ENCODE data around the gene NPAS3.

DNA sequence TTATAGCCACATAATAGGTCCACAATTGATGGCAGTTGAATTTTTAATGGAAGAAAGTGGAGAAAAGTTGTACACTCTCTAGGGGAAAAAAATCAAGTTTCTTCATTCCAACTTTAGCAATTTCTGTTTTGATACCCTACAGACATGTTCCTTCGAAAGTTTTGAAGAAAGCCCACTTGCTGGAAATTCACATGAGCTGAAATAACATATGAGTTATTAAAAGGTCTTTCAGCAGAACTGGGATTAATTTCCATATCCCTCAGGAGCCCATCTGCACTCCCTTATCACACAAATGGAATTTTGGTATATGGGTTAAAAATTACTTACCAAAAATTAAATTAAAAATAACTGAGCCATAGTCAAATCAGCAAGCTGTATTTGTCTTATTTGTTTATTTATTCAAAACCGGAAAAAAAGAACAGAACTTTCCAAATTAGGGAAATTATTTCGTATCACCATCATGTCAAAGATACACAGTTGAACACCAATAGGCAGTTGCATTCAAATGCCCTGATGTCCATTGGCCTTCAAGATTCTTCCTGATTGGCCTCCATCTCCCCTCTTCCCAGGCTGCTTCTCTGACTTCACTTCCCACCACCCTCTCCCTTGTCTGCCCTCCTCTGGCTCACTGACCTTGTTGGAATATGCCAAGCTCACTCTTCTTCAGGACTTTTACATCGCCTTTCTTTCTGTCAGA, 566.7 kb downstream of the NPAS3 start:
- TF ChIP-seq EZH2 (IDR thresholded peaks at IDR 0.05; ENCODE audit: low read depth) (no peak), CTCF (conservative IDR thresholded peaks at IDR 0.05) (no peak)
